ENCODE measurements around the gene EDEM3.

The EDEM3 gene

DNA sequence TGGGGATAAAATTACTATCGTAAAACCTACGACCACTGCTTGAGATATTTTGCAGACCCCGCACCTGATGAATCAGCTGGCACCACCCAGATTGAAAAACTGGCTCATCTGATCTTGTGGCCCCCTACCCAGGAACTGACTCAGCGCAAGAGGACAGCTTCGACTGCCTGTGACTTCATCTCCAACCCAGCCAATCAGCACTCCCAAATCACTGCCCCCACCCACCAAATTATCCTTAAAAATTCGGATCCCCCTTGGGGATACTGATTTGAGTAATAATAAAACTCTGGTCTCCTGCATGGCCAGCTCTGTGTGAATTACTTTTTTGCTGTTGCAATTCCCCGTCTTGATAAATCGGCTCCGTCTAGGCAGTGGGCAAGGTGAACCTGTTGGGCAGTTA lies 81.4 kb downstream of the EDEM3 start:
- H3K36me3 ChIP-seq (ENCODE audit: control insufficient read depth, insufficient read depth, low read length), result no peaks in the 10 kb centered on the region
- DNase-seq (ENCODE audit: low read depth, low spot score), result no peak
- no peaks in the 10 kb centered on the region for H3K9me3 ChIP-seq (ENCODE audit: control insufficient read depth, insufficient read depth, low read length)
- H3K27me3 ChIP-seq (ENCODE audit: control insufficient read depth, insufficient read depth, low read length), result no peaks in the 10 kb centered on the region
- H3K27ac ChIP-seq (ENCODE audit: low read length), result no peak overlapping the region
- peaks cover 2% of the 10 kb centered on the region; the same call in 1 of the 2 replicates for H3K4me1 ChIP-seq (ENCODE audit: control insufficient read depth, insufficient read depth, low read length)
- no CpG with 5 or more reads among the region's 9 CpGs for WGBS (ENCODE audit: insufficient coverage, insufficient read length)
- H3K4me3 ChIP-seq (ENCODE audit: low read length), result no peak overlapping the region

GRCh38 chr1:184672013-184672726 lies 82.5 kb downstream of the EDEM3 start:
- Histone ChIP-seq H3K27ac (ENCODE audit: low read length) (no peak overlapping the region), H3K4me1 (ENCODE audit: control insufficient read depth, insufficient read depth, low read length) (peaks cover 2% of the 10 kb centered on the region; the same call in 1 of the 2 replicates)
- WGBS (ENCODE audit: insufficient coverage, insufficient read length), result no CpG with 5 or more reads among the region's 9 CpGs

DNA sequence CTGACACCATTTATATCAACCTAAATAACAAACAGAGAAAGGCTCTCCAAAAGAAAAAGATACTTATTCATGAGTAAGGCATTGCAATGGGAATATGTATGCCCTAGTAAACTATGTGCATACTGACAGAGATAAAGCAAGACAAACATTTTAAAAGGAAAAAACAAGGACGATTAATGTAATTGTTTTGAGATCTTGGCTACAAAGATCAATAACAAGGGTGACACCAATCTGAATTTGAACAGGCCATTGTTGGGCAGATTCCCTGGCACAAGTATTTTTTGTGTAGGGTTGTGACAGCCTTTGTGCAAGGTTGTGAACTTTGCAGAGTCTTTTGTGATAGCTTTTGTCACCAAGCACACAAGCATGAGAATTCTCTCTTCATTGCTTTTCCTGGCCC lies 85.3 kb downstream of the EDEM3 start:
- H3K9me3 ChIP-seq (ENCODE audit: control insufficient read depth, insufficient read depth, low read length), result no peaks in the 10 kb centered on the region
- no CpG with 5 or more reads among the region's 1 CpG for WGBS (ENCODE audit: insufficient coverage, insufficient read length)
- H3K36me3 ChIP-seq (ENCODE audit: control insufficient read depth, insufficient read depth, low read length), result no peaks in the 10 kb centered on the region
- H3K4me3 ChIP-seq (ENCODE audit: low read length), result peak overlapping the region; percentile 12; the same call in 1 of the 2 replicates
- H3K4me1 ChIP-seq (ENCODE audit: control insufficient read depth, insufficient read depth, low read length), result peaks cover 2% of the 10 kb centered on the region; the same call in 1 of the 2 replicates
- no peaks in the 10 kb centered on the region for H3K27me3 ChIP-seq (ENCODE audit: control insufficient read depth, insufficient read depth, low read length)
- DNase-seq (ENCODE audit: low read depth, low spot score), result no peak
- no peak overlapping the region for H3K27ac ChIP-seq (ENCODE audit: low read length)

More at GRCh38 chr1:184672013-184672726, 82.5 kb downstream of the EDEM3 start:
- Histone ChIP-seq H3K27me3 (ENCODE audit: control insufficient read depth, insufficient read depth, low read length) (no peaks in the 10 kb centered on the region), H3K36me3 (ENCODE audit: control insufficient read depth, insufficient read depth, low read length) (no peaks in the 10 kb centered on the region), H3K4me3 (ENCODE audit: low read length) (no peak overlapping the region), H3K9me3 (ENCODE audit: control insufficient read depth, insufficient read depth, low read length) (no peaks in the 10 kb centered on the region)
- no peak for DNase-seq (ENCODE audit: low read depth, low spot score)

GRCh38 chr1:184665360-184665759 lies 89.3 kb downstream of the EDEM3 start:
- no CpG with 5 or more reads among the region's 6 CpGs for WGBS (ENCODE audit: insufficient coverage, insufficient read length)
- no peaks in the 10 kb centered on the region for H3K9me3 ChIP-seq (ENCODE audit: control insufficient read depth, insufficient read depth, low read length)
- peaks cover 3% of the 10 kb centered on the region; the same call in 1 of the 2 replicates for H3K4me1 ChIP-seq (ENCODE audit: control insufficient read depth, insufficient read depth, low read length)
- no peak overlapping the region for H3K27ac ChIP-seq (ENCODE audit: low read length)
- no peaks in the 10 kb centered on the region for H3K36me3 ChIP-seq (ENCODE audit: control insufficient read depth, insufficient read depth, low read length)
- no peak overlapping the region for H3K4me3 ChIP-seq (ENCODE audit: low read length)
- no peak for DNase-seq (ENCODE audit: low read depth, low spot score)
- H3K27me3 ChIP-seq (ENCODE audit: control insufficient read depth, insufficient read depth, low read length), result no peaks in the 10 kb centered on the region

DNA sequence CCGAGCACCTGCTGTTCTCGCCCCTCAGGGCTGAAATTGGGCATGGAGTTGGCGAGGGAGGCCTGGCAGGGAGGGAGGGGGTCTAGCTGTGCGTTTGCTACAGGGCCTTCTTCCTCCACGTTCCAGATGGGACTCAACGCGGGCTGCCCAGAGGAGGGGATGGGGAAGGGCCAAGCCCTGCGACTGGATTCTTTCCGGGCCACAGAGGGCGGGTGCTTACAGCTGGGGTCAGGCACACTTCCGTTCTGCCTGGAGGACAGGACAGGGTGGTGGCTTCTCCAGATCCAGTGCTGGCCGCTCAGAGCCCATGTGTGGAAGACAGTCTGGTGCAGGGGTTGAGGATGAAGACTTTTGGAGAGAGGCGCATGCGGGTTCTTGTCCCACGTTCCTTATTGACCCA lies 90.0 kb downstream of the EDEM3 start:
- Histone ChIP-seq H3K36me3 (ENCODE audit: control insufficient read depth, insufficient read depth, low read length) (no peaks in the 10 kb centered on the region), H3K27me3 (ENCODE audit: control insufficient read depth, insufficient read depth, low read length) (no peaks in the 10 kb centered on the region), H3K4me3 (ENCODE audit: low read length) (no peak overlapping the region), H3K9me3 (ENCODE audit: control insufficient read depth, insufficient read depth, low read length) (no peaks in the 10 kb centered on the region), H3K27ac (ENCODE audit: low read length) (no peak overlapping the region), H3K4me1 (ENCODE audit: control insufficient read depth, insufficient read depth, low read length) (peaks cover 3% of the 10 kb centered on the region; the same call in 1 of the 2 replicates)
- no peak for DNase-seq (ENCODE audit: low read depth, low spot score)
- no CpG with 5 or more reads among the region's 15 CpGs for WGBS (ENCODE audit: insufficient coverage, insufficient read length)

DNA sequence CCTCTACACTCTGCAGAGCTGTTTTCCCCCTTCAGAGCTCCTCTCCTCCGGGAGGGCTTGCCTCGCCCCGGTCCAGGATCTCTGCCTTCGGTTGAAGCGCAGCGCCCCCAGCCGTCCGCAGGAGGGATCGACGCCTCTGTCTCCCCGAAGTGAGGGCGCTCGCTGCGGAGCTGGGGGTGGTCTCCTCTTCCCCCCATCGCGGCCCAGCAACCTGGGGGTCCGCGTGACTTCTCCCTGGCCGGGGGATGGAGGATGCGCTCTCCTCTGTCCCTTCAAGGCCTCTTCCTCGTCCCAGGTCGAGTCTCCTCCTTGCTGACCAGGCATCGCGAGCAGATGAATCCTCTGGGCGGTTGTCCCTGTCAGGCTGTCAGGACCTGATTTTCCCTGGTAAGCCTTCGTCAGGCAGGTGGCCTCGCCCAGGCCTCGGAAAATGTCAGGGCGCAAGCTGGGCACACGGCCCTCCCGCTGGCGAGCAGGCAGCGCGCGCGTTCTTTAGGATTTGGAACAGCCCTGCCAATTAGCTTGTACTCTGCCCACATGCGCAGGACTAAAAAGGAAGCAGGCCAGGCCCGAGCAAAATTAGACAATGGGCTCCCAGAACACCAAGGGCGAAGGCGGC lies 90.5 kb downstream of the EDEM3 start:
- peak; percentile 55 for DNase-seq (ENCODE audit: low read depth, low spot score)
- no CpG with 5 or more reads among the region's 40 CpGs for WGBS (ENCODE audit: insufficient coverage, insufficient read length)
- Histone ChIP-seq H3K4me3 (ENCODE audit: low read length) (peak overlapping the region; percentile 11; the same call in 1 of the 2 replicates), H3K27ac (ENCODE audit: low read length) (no peak overlapping the region), H3K27me3 (ENCODE audit: control insufficient read depth, insufficient read depth, low read length) (no peaks in the 10 kb centered on the region), H3K4me1 (ENCODE audit: control insufficient read depth, insufficient read depth, low read length) (peaks cover 3% of the 10 kb centered on the region; the same call in 1 of the 2 replicates), H3K9me3 (ENCODE audit: control insufficient read depth, insufficient read depth, low read length) (no peaks in the 10 kb centered on the region), H3K36me3 (ENCODE audit: control insufficient read depth, insufficient read depth, low read length) (no peaks in the 10 kb centered on the region)

DNA sequence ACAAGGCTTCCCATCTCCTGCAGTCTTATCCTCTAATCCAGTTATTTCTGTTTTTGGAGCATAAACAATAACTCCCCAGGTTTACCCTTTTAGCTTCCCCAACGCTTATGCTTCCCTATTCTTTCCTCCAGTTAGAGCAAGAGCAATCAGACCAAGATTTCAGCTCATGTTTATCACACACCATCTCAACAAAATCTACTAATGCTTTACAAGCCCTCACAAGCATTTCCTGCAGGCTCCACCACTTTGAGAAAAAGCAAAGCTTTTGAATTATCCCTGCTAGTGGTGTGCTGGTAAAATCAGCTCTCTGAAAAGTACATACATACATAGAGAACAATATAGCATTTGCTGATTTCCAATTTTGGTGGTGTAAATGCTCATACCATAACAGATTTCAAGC lies 92.9 kb downstream of the EDEM3 start:
- H3K27me3 ChIP-seq (ENCODE audit: control insufficient read depth, insufficient read depth, low read length), result no peaks in the 10 kb centered on the region
- H3K4me1 ChIP-seq (ENCODE audit: control insufficient read depth, insufficient read depth, low read length), result peaks cover 3% of the 10 kb centered on the region; the same call in 1 of the 2 replicates
- no peak for DNase-seq (ENCODE audit: low read depth, low spot score)
- H3K4me3 ChIP-seq (ENCODE audit: low read length), result no peak overlapping the region
- no CpG with 5 or more reads among the region's 1 CpG for WGBS (ENCODE audit: insufficient coverage, insufficient read length)
- no peak overlapping the region for H3K27ac ChIP-seq (ENCODE audit: low read length)
- H3K9me3 ChIP-seq (ENCODE audit: control insufficient read depth, insufficient read depth, low read length), result no peaks in the 10 kb centered on the region
- no peaks in the 10 kb centered on the region for H3K36me3 ChIP-seq (ENCODE audit: control insufficient read depth, insufficient read depth, low read length)

DNA sequence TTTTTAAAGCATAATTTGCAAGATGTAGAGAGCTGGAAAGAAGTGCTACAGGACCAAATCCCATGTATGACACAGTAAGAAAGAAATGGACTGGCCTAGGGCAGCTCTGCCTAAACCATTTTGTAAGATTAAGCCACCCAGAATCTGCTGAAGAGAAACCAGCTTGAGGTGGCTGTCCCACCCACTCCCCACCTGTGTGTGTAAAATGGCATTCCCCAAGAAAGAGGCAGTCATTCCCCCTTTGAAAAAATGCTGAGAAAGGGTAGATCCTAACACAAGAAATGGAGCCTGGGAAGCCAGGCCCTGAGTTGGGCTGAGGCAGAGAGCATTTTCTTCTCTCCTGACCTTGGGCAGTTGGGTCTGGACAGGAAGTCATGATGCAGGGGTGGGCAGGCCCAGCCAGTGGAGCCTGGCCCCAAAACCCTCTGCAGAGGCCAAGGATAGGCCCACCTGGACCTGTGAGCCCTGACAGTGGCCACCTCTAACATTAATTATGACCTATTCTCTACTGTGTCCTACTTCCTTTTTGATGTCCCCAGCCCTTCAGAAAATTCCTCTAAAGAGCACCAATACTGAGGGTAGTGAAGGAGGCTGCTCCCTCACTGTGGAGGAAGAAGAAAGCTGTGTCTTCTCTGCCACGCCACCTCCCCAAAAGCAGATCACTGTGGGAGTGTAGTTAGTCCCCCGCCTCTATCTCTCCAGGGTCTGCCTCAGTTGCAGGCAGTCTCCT lies 94.0 kb downstream of the EDEM3 start:
- Histone ChIP-seq H3K27me3 (ENCODE audit: control insufficient read depth, insufficient read depth, low read length) (no peaks in the 10 kb centered on the region), H3K27ac (ENCODE audit: low read length) (no peak overlapping the region), H3K9me3 (ENCODE audit: control insufficient read depth, insufficient read depth, low read length) (no peaks in the 10 kb centered on the region), H3K36me3 (ENCODE audit: control insufficient read depth, insufficient read depth, low read length) (no peaks in the 10 kb centered on the region), H3K4me1 (ENCODE audit: control insufficient read depth, insufficient read depth, low read length) (peaks cover 3% of the 10 kb centered on the region; the same call in 1 of the 2 replicates), H3K4me3 (ENCODE audit: low read length) (no peak overlapping the region)
- no peak for DNase-seq (ENCODE audit: low read depth, low spot score)
- WGBS (ENCODE audit: insufficient coverage, insufficient read length), result no CpG with 5 or more reads among the region's 2 CpGs

DNA sequence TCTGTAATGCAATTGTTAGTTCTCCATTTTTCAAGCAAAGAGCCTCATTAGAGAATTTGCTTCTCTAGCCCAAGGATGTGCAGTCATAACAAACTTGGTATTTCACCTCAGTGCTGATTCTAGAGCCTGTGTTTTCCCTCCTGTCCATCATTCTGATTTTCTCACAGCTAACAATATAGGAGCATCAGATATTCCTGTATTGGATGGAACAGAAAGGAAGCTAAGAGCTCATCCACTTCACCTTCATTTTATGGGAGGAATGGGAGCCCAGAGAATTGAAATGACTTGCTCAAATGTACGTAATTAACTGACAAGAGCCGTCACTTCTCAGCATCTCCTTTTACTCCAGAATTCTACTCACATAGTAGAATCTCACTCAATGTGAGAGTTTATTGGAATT lies 96.6 kb downstream of the EDEM3 start:
- WGBS (ENCODE audit: insufficient coverage, insufficient read length), result no CpG with 5 or more reads among the region's 2 CpGs
- no peak overlapping the region for H3K27ac ChIP-seq (ENCODE audit: low read length)
- DNase-seq (ENCODE audit: low read depth, low spot score), result no peak

DNA sequence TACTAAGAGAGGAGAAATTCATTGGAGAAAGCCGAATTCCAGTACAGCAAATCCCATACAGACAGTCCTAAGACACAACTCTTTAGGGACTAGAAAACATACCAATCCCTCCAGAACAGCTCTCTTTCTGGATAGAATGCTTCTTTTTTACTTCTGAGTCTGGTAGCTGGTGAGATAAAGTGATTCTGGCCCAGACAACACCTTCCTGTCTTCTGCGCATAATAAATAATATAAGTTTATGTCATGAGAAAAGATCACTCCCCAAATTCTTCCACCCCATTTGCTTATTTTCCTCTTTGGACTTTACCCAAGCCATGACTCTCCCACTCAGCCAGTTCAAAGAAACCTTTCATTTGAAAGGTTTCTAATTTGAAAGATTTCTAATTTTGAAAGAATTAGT lies 98.4 kb downstream of the EDEM3 start:
- WGBS (ENCODE audit: insufficient coverage, insufficient read length), result no CpG with 5 or more reads among the region's 2 CpGs
- Histone ChIP-seq H3K4me3 (ENCODE audit: low read length) (no peak overlapping the region), H3K27me3 (ENCODE audit: control insufficient read depth, insufficient read depth, low read length) (no peaks in the 10 kb centered on the region), H3K4me1 (ENCODE audit: control insufficient read depth, insufficient read depth, low read length) (no peaks in the 10 kb centered on the region; the same call in 1 of the 2 replicates), H3K36me3 (ENCODE audit: control insufficient read depth, insufficient read depth, low read length) (no peaks in the 10 kb centered on the region), H3K27ac (ENCODE audit: low read length) (no peak overlapping the region), H3K9me3 (ENCODE audit: control insufficient read depth, insufficient read depth, low read length) (no peaks in the 10 kb centered on the region)
- no peak for DNase-seq (ENCODE audit: low read depth, low spot score)

More for the DNA sequence above, 96.6 kb downstream of the EDEM3 start:
- no peaks in the 10 kb centered on the region; the same call in 1 of the 2 replicates for H3K4me1 ChIP-seq (ENCODE audit: control insufficient read depth, insufficient read depth, low read length)
- H3K9me3 ChIP-seq (ENCODE audit: control insufficient read depth, insufficient read depth, low read length), result no peaks in the 10 kb centered on the region
- H3K4me3 ChIP-seq (ENCODE audit: low read length), result no peak overlapping the region
- no peaks in the 10 kb centered on the region for H3K27me3 ChIP-seq (ENCODE audit: control insufficient read depth, insufficient read depth, low read length)
- no peaks in the 10 kb centered on the region for H3K36me3 ChIP-seq (ENCODE audit: control insufficient read depth, insufficient read depth, low read length)

Data from iPS DF 6.9 (cell line).